Heart left ventricle (tissue), 16 donors: Measurements from ENCODE around the gene AFDN. TPM values are rescaled to one million over a fixed set of nuclear protein-coding genes. Genes with fewer than 3 reads are reported as not detected.

Experiments
- ATAC-seq, 4 donors: fragments of 200-7000 bp; cut with Tn5 transposase; one replicate each; pipeline ENCODE4 v1.9.1; 2020 to 2022; ENCODE audit warnings: moderate library complexity in 4 of 4, mild to moderate bottlenecking in 3 of 4, moderate number of reproducible peaks in 1 of 4
- DNase-seq, 5 donors: peaks; one replicate each; pipeline ENCODE4 v3.0.0-alpha.2; 2020
- H3K27ac ChIP-seq, 12 donors: fragments of 200-600 bp; sonication (generic) in 4 of 12; one replicate each; pipeline versions ENCODE4 v1.5.0 to v1.8.0; 2016 to 2022; ENCODE audit warnings: mild to moderate bottlenecking in 2 of 12
- H3K27me3 ChIP-seq, 9 donors: fragments of 200-600 bp; sonication (generic) in 2 of 9; one replicate each; pipeline versions ENCODE4 v1.5.1 to v1.8.0; 2016 to 2022; ENCODE audit warnings: mild to moderate bottlenecking in 3 of 9
- H3K36me3 ChIP-seq, 9 donors: fragments of 200-600 bp; sonication (generic) in 2 of 9; one replicate each; pipeline versions ENCODE4 v1.5.0 to v1.8.0; 2018 to 2022; ENCODE audit warnings: mild to moderate bottlenecking in 2 of 9
- H3K4me1 ChIP-seq, 12 donors: fragments of 200-600 bp; sonication (generic) in 4 of 12; one replicate each; pipeline versions ENCODE4 v1.5.0 to v1.8.0; 2016 to 2022; ENCODE audit warnings: mild to moderate bottlenecking in 3 of 12
- H3K4me3 ChIP-seq, 12 donors: fragments of 200-600 bp; sonication (generic) in 4 of 12; one replicate each; pipeline versions ENCODE4 v1.5.0 to v1.8.0; 2017 to 2022; ENCODE audit warnings: mild to moderate bottlenecking in 9 of 12, moderate library complexity in 4 of 12
- H3K9me3 ChIP-seq, 12 donors: fragments of 200-600 bp; sonication (generic) in 4 of 12; one replicate each; pipeline versions ENCODE4 v1.5.0 to v1.8.0; 2016 to 2022; ENCODE audit warnings: mild to moderate bottlenecking in 1 of 12
- POLR2A ChIP-seq, 2 donors: fragments of 450-650 bp; IDR thresholded peaks; one replicate each; pipeline ENCODE4 v1.6.1; 2017; ENCODE audit warnings: antibody characterized with exemption in 2 of 2, mild to moderate bottlenecking in 2 of 2, moderate library complexity in 2 of 2
- WGBS, 4 donors: extraction: QIAGEN DNeasy Blood & Tissue Kit in 2 of 4; methylation state at CpG; one replicate each; pipeline versions ENCODE4 v1.1.5 to v1.1.7; 2013 to 2018; 5-methylcytosine and 5-hydroxymethylcytosine counted together
- intact Hi-C, 10 donors: fragments of 100-400 bp; cut with DNase I; formaldehyde crosslinking; loops; one replicate each; pipeline versions ENCODE4 v1.11.1 to v1.14.2; 2022
- polyA plus RNA-seq, 2 donors: library from polyadenylated mRNA; stranded (reverse); fragments of 200-250 nt; gene quantifications; one replicate each; pipeline ENCODE4 v1.2.3, GENCODE V29; 2013
- total RNA-seq, 9 donors: library from RNA; depleted of rRNA in 2 of 9; stranded (reverse); fragments of >200 nt in 2 of 9; fragmentation: NEBNext Ultra II Directional in 3 of 9; extraction: Animal tissue kit (Norgen Biotek cat#: 25700) in 3 of 9; gene quantifications; one replicate each; pipeline versions ENCODE4 v1.1.0 to v1.2.4, GENCODE V29; 2016 to 2023
- TF ChIP-seq, protein P1 (sequence below), 12 donors: fragments of 200-600 bp; sonication (generic) in 4 of 12; IDR thresholded peaks; one replicate each; pipeline versions ENCODE4 v1.5.0 to v1.8.0; 2018 to 2022; ENCODE audit warnings: antibody characterized with exemption in 12 of 12, mild to moderate bottlenecking in 5 of 12
- donor health status: ischemic (EF 13 %, LVEDD 7.1; RV severe dilation, severe dysfunction).
- donor health status: healthy with polysubstance abuse.
- donor health status: DM: no; HTN: yes; CAD: no.
- donor health status: DM: no; HTN: no; CAD: no.
- donor health status: ischemic (EF 25% LVEDD 6.9; RV normal size, moderate dysfunction).
- donor health status: ischemic (EF 25% LVEDD 5.7; RV mildly dilated, moderate dysfunction).
- donor health status: healthy.
- donor health status: DM: yes; HTN: yes; CAD: no.
- donor health status: ischemic (EF 35%, LVEDD 5.7; RV mildly dilated, moderate dysfunction).
- donor health status: nonischemic (EF 11% LVEDD 7.7; RV severe dilation, severe dysfunction).
- donor health status: DM: yes; HTN: yes; CAD: no.
- donor health status: PGD.
- donor health status: ischemic (EF 29% LVEDD 5.4; RV normal size, mild dysfunction).
- donor health status: nonischemic (EF 23%, LVEDD 6.1; RV moderate dilation, normal function).

AFDN gene
- total and polyA plus RNA-seq, 11 donors = 27.6 to 100 (median 50.4) TPM

DNA sequence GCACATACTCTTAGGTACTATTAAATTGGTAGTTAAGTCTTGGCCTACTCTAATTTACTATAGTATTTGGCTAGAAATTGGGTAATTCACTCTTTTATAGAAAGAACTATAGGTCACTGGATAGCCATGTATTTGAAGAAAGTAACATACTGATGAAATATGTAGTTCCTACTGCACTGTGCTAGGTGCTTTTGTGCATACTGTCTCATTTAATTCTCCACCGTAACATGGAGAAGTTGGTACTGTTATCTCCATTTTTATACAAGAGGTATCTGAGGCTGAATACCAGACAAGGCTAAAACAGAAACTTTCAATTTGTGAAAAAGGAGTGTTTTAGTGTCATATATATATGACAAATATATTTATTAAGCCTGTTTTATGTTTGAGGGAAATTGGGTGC, 29.8 kb downstream of the AFDN start:
- H3K36me3 ChIP-seq = no peaks in the 10 kb centered on the region
- DNase-seq = no peak
- TF ChIP-seq POLR2A (IDR thresholded peaks at IDR 0.05) = no peak
- TF ChIP-seq, protein P1, sequence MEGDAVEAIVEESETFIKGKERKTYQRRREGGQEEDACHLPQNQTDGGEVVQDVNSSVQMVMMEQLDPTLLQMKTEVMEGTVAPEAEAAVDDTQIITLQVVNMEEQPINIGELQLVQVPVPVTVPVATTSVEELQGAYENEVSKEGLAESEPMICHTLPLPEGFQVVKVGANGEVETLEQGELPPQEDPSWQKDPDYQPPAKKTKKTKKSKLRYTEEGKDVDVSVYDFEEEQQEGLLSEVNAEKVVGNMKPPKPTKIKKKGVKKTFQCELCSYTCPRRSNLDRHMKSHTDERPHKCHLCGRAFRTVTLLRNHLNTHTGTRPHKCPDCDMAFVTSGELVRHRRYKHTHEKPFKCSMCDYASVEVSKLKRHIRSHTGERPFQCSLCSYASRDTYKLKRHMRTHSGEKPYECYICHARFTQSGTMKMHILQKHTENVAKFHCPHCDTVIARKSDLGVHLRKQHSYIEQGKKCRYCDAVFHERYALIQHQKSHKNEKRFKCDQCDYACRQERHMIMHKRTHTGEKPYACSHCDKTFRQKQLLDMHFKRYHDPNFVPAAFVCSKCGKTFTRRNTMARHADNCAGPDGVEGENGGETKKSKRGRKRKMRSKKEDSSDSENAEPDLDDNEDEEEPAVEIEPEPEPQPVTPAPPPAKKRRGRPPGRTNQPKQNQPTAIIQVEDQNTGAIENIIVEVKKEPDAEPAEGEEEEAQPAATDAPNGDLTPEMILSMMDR (IDR thresholded peaks at IDR 0.05) = no peak
- no peaks in the 10 kb centered on the region for H3K27me3 ChIP-seq
- no peak overlapping the region for H3K4me3 ChIP-seq
- H3K27ac ChIP-seq = peak overlapping the region in 2 of 12 donors; percentile 9 to 72
- ATAC-seq = no peak
- H3K9me3 ChIP-seq = no peaks in the 10 kb centered on the region
- peaks cover 0 to 62% (median 43%) of the 10 kb centered on the region in 12 donors for H3K4me1 ChIP-seq
- intact Hi-C loops = no loop called here
- WGBS, 4 donors = 90 to 100% (median 99%) methylated on average over 1 of the region's 1 CpG

GRCh38 chr6:167856999-167857660, 30.4 kb downstream of the AFDN start:
- Histone ChIP-seq H3K4me3 (no peak overlapping the region), H3K4me1 (peaks cover 0 to 65% (median 46%) of the 10 kb centered on the region in 12 donors), H3K27ac (peak overlapping the region in 2 of 12 donors; percentile 9 to 72), H3K36me3 (no peaks in the 10 kb centered on the region), H3K9me3 (no peaks in the 10 kb centered on the region), H3K27me3 (no peaks in the 10 kb centered on the region)
- intact Hi-C loops = no loop called here
- ATAC-seq = peak; percentile 70 to 95 (median 84)
- TF ChIP-seq POLR2A (IDR thresholded peaks at IDR 0.05) = no peak
- TF ChIP-seq, protein P1 (IDR thresholded peaks at IDR 0.05) = no peak
- 43 to 47% (median 45%) methylated on average over 5 of the region's 5 CpGs for WGBS, 4 donors
- DNase-seq = no peak

GRCh38 chr6:167858086-167858591, 31.4 kb downstream of the AFDN start:
- H3K27me3 ChIP-seq = no peaks in the 10 kb centered on the region
- no peak overlapping the region for H3K4me3 ChIP-seq
- no peaks in the 10 kb centered on the region for H3K9me3 ChIP-seq
- peaks cover 0 to 60% (median 47%) of the 10 kb centered on the region in 12 donors for H3K4me1 ChIP-seq
- intact Hi-C loops = no loop called here
- TF ChIP-seq, protein P1 (IDR thresholded peaks at IDR 0.05) = no peak
- TF ChIP-seq POLR2A (IDR thresholded peaks at IDR 0.05) = no peak
- ATAC-seq (peak in 1 of 4 donors; percentile 58), DNase-seq (no peak)
- peak overlapping the region in 3 of 12 donors; percentile 18 to 72 (median 50) for H3K27ac ChIP-seq
- no peaks in the 10 kb centered on the region for H3K36me3 ChIP-seq
- 32 to 60% (median 40%) methylated on average over 1 of the region's 1 CpG for WGBS, 4 donors

GRCh38 chr6:167858842-167859664, 32.3 kb downstream of the AFDN start:
- TF ChIP-seq, protein P1 (IDR thresholded peaks at IDR 0.05) = no peak
- no peak for TF ChIP-seq POLR2A (IDR thresholded peaks at IDR 0.05)
- WGBS, 4 donors = 53 to 68% (median 57%) methylated on average over 7 of the region's 7 CpGs
- intact Hi-C loops = no loop called here
- Histone ChIP-seq H3K27ac (peak overlapping the region in 1 of 12 donors; percentile 72), H3K4me1 (peaks cover 0 to 60% (median 47%) of the 10 kb centered on the region in 12 donors), H3K36me3 (no peaks in the 10 kb centered on the region), H3K27me3 (no peaks in the 10 kb centered on the region), H3K4me3 (no peak overlapping the region), H3K9me3 (no peaks in the 10 kb centered on the region)
- no peak for DNase-seq
- ATAC-seq = no peak
